ENCODE results near the gene HBD. TPM values are rescaled to one million over a fixed set of nuclear protein-coding genes. Genes with fewer than 3 reads are reported as not detected.

Gene HBD
- total and polyA plus RNA-seq, 11 donors: 4.2 TPM; not detected in 10

- no peak for ATAC-seq
- DNase-seq: no peak
- H3K27me3 ChIP-seq: no peaks in the 10 kb centered on the region
- no peak overlapping the region for H3K27ac ChIP-seq
- intact Hi-C loops (cut with DNase I): no loop called here
- no peaks in the 10 kb centered on the region for H3K4me1 ChIP-seq
- TF ChIP-seq CTCF (IDR thresholded peaks at IDR 0.05): no peak
- H3K9me3 ChIP-seq: peaks cover 0 to 3% (median 0%) of the 10 kb centered on the region in 12 donors
- H3K4me3 ChIP-seq: no peak overlapping the region
- H3K36me3 ChIP-seq: no peaks in the 10 kb centered on the region
- WGBS, 4 donors: 64 to 75% (median 73%) methylated on average over 3 of the region's 3 CpGs
Observed at GRCh38 chr11:5197536-5197935, 36.7 kb downstream of the HBD start.

- WGBS, 4 donors: 55 to 66% (median 59%) methylated on average over 3 of the region's 3 CpGs
- ATAC-seq: no peak
- DNase-seq: no peak
- H3K4me3 ChIP-seq: no peak overlapping the region
- H3K27ac ChIP-seq: no peak overlapping the region
- peaks cover 0 to 4% (median 0%) of the 10 kb centered on the region in 12 donors for H3K9me3 ChIP-seq
- H3K4me1 ChIP-seq: no peaks in the 10 kb centered on the region
- no peaks in the 10 kb centered on the region for H3K36me3 ChIP-seq
- no peak for TF ChIP-seq POLR2A (IDR thresholded peaks at IDR 0.05)
- TF ChIP-seq CTCF (IDR thresholded peaks at IDR 0.05): no peak
- H3K27me3 ChIP-seq: no peaks in the 10 kb centered on the region
- intact Hi-C loops (cut with DNase I): no loop called here
Observed at GRCh38 chr11:5196731-5197130, 37.6 kb downstream of the HBD start.

- Histone ChIP-seq H3K27ac (no peak overlapping the region), H3K4me3 (no peak overlapping the region), H3K9me3 (peaks cover 0 to 4% (median 0%) of the 10 kb centered on the region in 12 donors), H3K27me3 (no peaks in the 10 kb centered on the region), H3K4me1 (no peaks in the 10 kb centered on the region), H3K36me3 (no peaks in the 10 kb centered on the region)
- no peak for DNase-seq
- intact Hi-C loops (cut with DNase I): no loop called here
- 52 to 68% (median 58%) methylated on average over 5 of the region's 5 CpGs for WGBS, 4 donors
- TF ChIP-seq POLR2A (IDR thresholded peaks at IDR 0.05) (no peak), CTCF (IDR thresholded peaks at IDR 0.05) (no peak)
- ATAC-seq: no peak
Observed at GRCh38 chr11:5196067-5196466, 38.2 kb downstream of the HBD start.

- no peaks in the 10 kb centered on the region for H3K4me1 ChIP-seq
- peaks cover 0 to 9% (median 0%) of the 10 kb centered on the region in 12 donors for H3K9me3 ChIP-seq
- DNase-seq (no peak), ATAC-seq (no peak)
- no peaks in the 10 kb centered on the region for H3K27me3 ChIP-seq
- no peaks in the 10 kb centered on the region for H3K36me3 ChIP-seq
- no peak overlapping the region for H3K4me3 ChIP-seq
- 0 to 25% (median 17%) methylated on average over 1 of the region's 1 CpG for WGBS, 4 donors
- no peak overlapping the region for H3K27ac ChIP-seq
- intact Hi-C loops (cut with DNase I): no loop called here
- TF ChIP-seq POLR2A (IDR thresholded peaks at IDR 0.05): no peak
- TF ChIP-seq CTCF (IDR thresholded peaks at IDR 0.05): no peak
Observed at GRCh38 chr11:5192738-5193137, 41.5 kb downstream of the HBD start.

All from heart left ventricle (tissue), 16 donors.